Esophagus muscularis mucosa (tissue), 4 donors: Measurements from ENCODE around the gene PTPN6. TPM values are rescaled to one million over a fixed set of nuclear protein-coding genes. Genes with fewer than 3 reads are reported as not detected.

Experiments
- DNase-seq: peaks from one replicate; pipeline ENCODE4 v3.0.0-alpha.2; 2017; ENCODE audit errors: extremely low spot score
- H3K27ac ChIP-seq, 4 donors: fragments of 200-600 bp; sonication (generic); replicated peaks in 1 of 4; 1 replicate in 3 of 4; 2 replicates in 1 of 4; pipeline ENCODE4 v1.5.1; 2016 to 2019; ENCODE audit warnings: mild to moderate bottlenecking in 1 of 4
- H3K27me3 ChIP-seq, 4 donors: fragments of 200-600 bp; sonication (generic); one replicate each; pipeline versions ENCODE4 v1.5.1 to v1.6.0; 2016 to 2019
- H3K36me3 ChIP-seq, 4 donors: fragments of 200-600 bp; sonication (generic); one replicate each; pipeline ENCODE4 v1.5.1; 2016 to 2019
- H3K4me1 ChIP-seq, 4 donors: fragments of 200-600 bp; sonication (generic); one replicate each; pipeline ENCODE4 v1.5.1; 2016 to 2019
- H3K4me3 ChIP-seq, 4 donors: fragments of 200-600 bp; sonication (generic); 1 replicate in 2 of 4; 2 replicates in 2 of 4; pipeline ENCODE4 v1.5.1; 2016 to 2019; ENCODE audit warnings: mild to moderate bottlenecking in 4 of 4, moderate library complexity in 1 of 4
- H3K9me3 ChIP-seq, 4 donors: fragments of 200-600 bp; sonication (generic); 1 replicate in 3 of 4; 2 replicates in 1 of 4; pipeline ENCODE4 v1.5.1; 2016 to 2019
- EP300 ChIP-seq: sonication (generic); formaldehyde crosslinking; IDR thresholded peaks from one replicate; pipeline ENCODE4 v1.6.1; 2017; ENCODE audit warnings: antibody characterized with exemption
- POLR2A ChIP-seq: fragments of 450-650 bp; IDR thresholded peaks from one replicate; pipeline ENCODE4 v1.6.1; 2017; ENCODE audit warnings: antibody characterized with exemption, moderate library complexity, mild to moderate bottlenecking, low read depth
- POLR2AphosphoS5 ChIP-seq, 2 donors: sonication (generic); formaldehyde crosslinking; IDR thresholded peaks; one replicate each; pipeline ENCODE4 v1.6.1; 2017; ENCODE audit warnings: antibody characterized with exemption in 2 of 2
- WGBS: methylation state at CpG from one replicate; pipeline ENCODE4 v1.1.5; 2018; 5-methylcytosine and 5-hydroxymethylcytosine counted together
- intact Hi-C: fragments of 100-400 bp; cut with DNase I; formaldehyde crosslinking; loops from one replicate; pipeline ENCODE4 v1.15.1; 2023
- total RNA-seq, 4 donors: library from RNA; depleted of rRNA; stranded (reverse); fragments of >200 nt; gene quantifications; one replicate each; pipeline versions ENCODE4 v1.1.0 to v1.2.1, GENCODE V29; 2016
- TF ChIP-seq, protein P1 (sequence below), 3 experiments: fragments of 200-600 bp in 2 of 3; fragments of 450-650 bp in 1 of 3; sonication (generic) in 2 of 3; IDR thresholded peaks; one replicate each; pipeline ENCODE4 v1.5.1; 2017 to 2019; ENCODE audit warnings: antibody characterized with exemption in 3 of 3, mild to moderate bottlenecking in 2 of 3, moderate library complexity in 1 of 3

Gene PTPN6
- total RNA-seq, 4 donors from 2014 or later = 9.1 to 16.9 (median 13.3) TPM

- peaks cover 10 to 17% (median 14%) of the 10 kb centered on the region in 4 donors for H3K36me3 ChIP-seq
- DNase-seq = no peak
- H3K4me3 ChIP-seq = peak overlapping the region; percentile 18 to 30 (median 21)
- H3K27me3 ChIP-seq = no peaks in the 10 kb centered on the region
- H3K27ac ChIP-seq = peak overlapping the region; percentile 61 to 84 (median 71)
- intact Hi-C loops = no loop called here
- TF ChIP-seq POLR2A (no peak), POLR2AphosphoS5 (IDR thresholded peaks at IDR 0.05) (peak in 1 of 2 donors; percentile 19)
- 48% methylated on average over 9 of the region's 24 CpGs for WGBS
- peaks cover 47 to 65% (median 52%) of the 10 kb centered on the region in 4 donors for H3K4me1 ChIP-seq
- no peaks in the 10 kb centered on the region for H3K9me3 ChIP-seq
Measured at GRCh38 chr12:6961278-6961694, 10.1 kb downstream of the PTPN6 start.

DNA sequence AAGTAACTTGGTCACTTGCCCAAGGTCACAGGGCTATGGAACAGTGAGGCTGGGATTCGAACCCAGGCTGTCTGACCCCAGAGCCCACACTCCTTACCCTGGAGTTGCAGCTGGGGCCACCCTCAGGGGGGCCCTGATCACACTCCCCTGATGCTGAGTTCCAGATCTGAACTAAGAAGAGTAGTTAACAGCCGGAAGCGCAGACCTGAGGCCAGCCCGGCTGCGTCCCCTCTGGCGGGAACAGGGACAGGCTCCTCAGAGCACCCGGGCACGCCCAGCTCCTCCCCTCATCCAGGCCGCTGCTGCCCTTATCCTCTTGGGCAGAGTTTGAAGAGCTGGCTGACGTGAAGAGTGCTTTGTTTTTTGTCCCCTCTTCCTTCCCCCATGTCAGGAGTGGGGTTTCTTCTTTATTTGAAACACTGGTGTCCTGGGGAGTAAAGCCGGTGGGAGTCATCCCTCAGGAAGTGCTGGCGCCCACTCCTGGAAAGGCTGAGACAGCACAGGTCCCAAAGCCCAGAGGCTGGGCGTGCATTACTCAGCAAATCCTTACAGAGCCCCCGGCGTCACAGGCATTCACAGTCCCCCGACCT lies 10.6 kb downstream of the PTPN6 start:
- Histone ChIP-seq H3K36me3 (peaks cover 15 to 22% (median 19%) of the 10 kb centered on the region in 4 donors), H3K9me3 (no peaks in the 10 kb centered on the region), H3K27ac (peak overlapping the region; percentile 61 to 84 (median 71)), H3K4me3 (peak overlapping the region; percentile 18 to 30 (median 21)), H3K4me1 (peaks cover 47 to 65% (median 52%) of the 10 kb centered on the region in 4 donors), H3K27me3 (no peaks in the 10 kb centered on the region)
- no peak for TF ChIP-seq POLR2AphosphoS5 (IDR thresholded peaks at IDR 0.05)
- TF ChIP-seq, protein P1, sequence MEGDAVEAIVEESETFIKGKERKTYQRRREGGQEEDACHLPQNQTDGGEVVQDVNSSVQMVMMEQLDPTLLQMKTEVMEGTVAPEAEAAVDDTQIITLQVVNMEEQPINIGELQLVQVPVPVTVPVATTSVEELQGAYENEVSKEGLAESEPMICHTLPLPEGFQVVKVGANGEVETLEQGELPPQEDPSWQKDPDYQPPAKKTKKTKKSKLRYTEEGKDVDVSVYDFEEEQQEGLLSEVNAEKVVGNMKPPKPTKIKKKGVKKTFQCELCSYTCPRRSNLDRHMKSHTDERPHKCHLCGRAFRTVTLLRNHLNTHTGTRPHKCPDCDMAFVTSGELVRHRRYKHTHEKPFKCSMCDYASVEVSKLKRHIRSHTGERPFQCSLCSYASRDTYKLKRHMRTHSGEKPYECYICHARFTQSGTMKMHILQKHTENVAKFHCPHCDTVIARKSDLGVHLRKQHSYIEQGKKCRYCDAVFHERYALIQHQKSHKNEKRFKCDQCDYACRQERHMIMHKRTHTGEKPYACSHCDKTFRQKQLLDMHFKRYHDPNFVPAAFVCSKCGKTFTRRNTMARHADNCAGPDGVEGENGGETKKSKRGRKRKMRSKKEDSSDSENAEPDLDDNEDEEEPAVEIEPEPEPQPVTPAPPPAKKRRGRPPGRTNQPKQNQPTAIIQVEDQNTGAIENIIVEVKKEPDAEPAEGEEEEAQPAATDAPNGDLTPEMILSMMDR (IDR thresholded peaks at IDR 0.05) = peak in 2 of 3 experiments; percentile 23 to 52
- DNase-seq = no peak
- intact Hi-C loops = no loop called here
- 16% methylated on average over 9 of the region's 16 CpGs for WGBS

GRCh38 chr12:6962285-6963015 lies 11.3 kb downstream of the PTPN6 start:
- no peaks in the 10 kb centered on the region for H3K27me3 ChIP-seq
- DNase-seq = no peak
- H3K36me3 ChIP-seq = peaks cover 22 to 28% (median 25%) of the 10 kb centered on the region in 4 donors
- intact Hi-C loops = no loop called here
- TF ChIP-seq POLR2AphosphoS5 (IDR thresholded peaks at IDR 0.05) = no peak
- TF ChIP-seq EP300 = no peak
- no peak for TF ChIP-seq POLR2A
- TF ChIP-seq, protein P1 (IDR thresholded peaks at IDR 0.05) = peak in 1 of 3 experiments; percentile 3
- no peaks in the 10 kb centered on the region for H3K9me3 ChIP-seq
- H3K27ac ChIP-seq = peak overlapping the region; percentile 61 to 84 (median 71)
- peaks cover 47 to 65% (median 52%) of the 10 kb centered on the region in 4 donors for H3K4me1 ChIP-seq
- WGBS = 66% methylated on average over 18 of the region's 25 CpGs
- peak overlapping the region in 3 of 4 donors; percentile 12 to 30 (median 18) for H3K4me3 ChIP-seq

- peaks cover 29 to 36% (median 32%) of the 10 kb centered on the region in 4 donors for H3K36me3 ChIP-seq
- H3K4me3 ChIP-seq = peak overlapping the region in 1 of 4 donors; percentile 32
- DNase-seq = no peak
- TF ChIP-seq POLR2AphosphoS5 (IDR thresholded peaks at IDR 0.05) (no peak), EP300 (no peak), POLR2A (no peak)
- TF ChIP-seq, protein P1 (IDR thresholded peaks at IDR 0.05) = no peak
- H3K27me3 ChIP-seq = no peaks in the 10 kb centered on the region
- 76% methylated on average over 23 of the region's 32 CpGs for WGBS
- H3K4me1 ChIP-seq = peaks cover 47 to 69% (median 55%) of the 10 kb centered on the region in 4 donors
- H3K9me3 ChIP-seq = no peaks in the 10 kb centered on the region
- peak overlapping the region; percentile 61 to 84 (median 71) for H3K27ac ChIP-seq
- intact Hi-C loops = no loop called here
Measured at GRCh38 chr12:6963016-6963731, 12.0 kb downstream of the PTPN6 start.
